ENCODE measurements around the gene MED13L.

Gene MED13L

DNA sequence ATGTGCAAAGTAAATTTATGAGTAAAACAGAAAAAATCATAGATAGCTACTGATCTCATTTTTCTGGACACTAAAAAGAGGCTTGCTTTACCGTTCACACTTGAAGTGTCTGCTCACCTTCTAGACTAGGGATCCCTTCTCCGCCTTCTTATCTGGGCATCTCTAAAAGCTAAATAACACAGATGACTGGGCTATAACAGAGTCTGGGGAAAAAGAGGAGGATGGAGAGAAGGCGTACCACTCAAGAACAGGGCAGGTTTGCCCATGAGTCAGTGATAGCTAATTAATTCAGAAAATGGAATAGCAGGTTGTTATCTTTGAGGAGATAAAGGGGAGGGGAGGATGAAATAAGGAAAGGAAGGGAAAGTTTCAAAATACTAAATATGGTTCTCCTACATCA lies 185.3 kb downstream of the MED13L start:
- DNase-seq (ENCODE audit: low read depth in 3 of 3) = no peak

- DNase-seq (ENCODE audit: low read depth in 3 of 3) = no peak
These were observed 185.9 kb downstream of the MED13L start for GRCh38 chr12:116091579-116091978.

DNA sequence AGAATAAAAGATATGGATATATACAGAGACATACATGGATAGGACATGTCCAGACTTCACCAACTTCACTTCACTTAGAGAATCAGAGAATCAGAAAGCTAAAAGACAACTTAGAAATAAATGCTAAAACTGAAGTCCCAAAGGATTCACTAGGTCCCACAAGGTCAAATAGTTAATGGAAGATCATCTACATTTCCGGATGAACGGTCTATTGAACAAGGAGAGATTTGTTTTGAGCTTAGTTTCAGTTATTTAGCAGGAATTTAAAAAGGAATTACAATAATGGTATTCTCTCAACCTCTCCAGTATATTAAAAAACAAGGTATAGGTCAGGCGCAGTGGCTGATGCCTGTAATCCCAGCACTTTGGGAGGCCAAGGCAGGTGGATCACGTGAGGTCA lies 187.0 kb downstream of the MED13L start:
- no peak for DNase-seq (ENCODE audit: low read depth in 3 of 3)

DNA sequence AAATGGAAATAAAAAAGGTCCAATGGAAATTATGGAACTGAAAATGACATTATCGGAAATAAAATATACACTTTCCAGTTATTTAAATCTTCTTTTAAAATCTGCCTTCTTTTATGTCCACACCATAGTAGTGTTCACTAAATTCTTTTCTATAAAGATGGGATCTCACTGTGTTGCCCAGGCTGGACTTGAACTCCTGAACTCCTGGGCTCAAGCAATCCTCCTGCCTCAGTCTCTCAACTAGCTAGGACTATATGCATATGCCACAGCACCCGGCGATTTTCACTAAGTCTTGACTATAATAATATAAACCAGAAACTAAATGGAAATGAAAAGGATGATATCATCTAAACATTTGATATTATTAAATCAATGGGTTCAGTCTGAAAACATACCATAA lies 188.4 kb downstream of the MED13L start:
- DNase-seq (ENCODE audit: low read depth in 3 of 3) = no peak

DNA sequence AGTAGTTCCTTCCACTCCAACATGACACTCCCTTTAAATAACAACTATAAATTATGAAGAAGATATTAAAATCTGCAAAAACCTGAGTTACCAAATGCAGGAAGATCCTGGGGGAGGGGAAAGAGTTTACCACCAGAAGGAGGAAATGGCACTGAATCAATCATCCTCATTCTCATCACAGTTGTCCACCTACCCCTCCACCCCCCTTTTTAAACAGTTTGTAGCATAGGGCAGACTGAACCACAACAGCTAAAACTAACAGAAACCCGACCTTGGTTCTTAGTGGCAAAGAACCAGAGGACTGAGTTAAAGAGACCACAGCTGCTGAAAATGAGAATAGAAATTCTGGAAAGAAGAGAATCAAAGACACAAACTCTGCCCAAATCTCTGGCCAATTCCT lies 189.5 kb downstream of the MED13L start:
- no peak for DNase-seq (ENCODE audit: low read depth in 3 of 3)

DNA sequence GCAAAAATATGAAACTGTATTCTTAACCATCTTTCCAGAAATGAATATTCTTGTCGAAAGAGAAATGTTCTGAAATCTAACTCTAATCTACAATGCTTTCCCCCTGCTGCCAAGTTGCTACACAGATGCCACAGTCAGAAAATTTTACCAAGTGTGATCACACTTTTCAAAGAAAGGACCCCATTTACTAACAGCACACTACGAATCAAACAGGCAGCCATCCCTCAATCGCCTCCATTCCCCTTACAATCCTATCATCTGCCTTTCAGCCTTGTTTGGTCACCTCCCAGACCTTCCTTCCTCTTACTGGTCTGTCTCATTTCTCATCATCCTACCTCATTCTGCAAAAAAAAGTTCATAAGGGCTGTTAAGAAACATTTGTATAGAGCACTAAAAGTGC lies 190.1 kb downstream of the MED13L start:
- DNase-seq (ENCODE audit: low read depth in 3 of 3) = no peak

DNA sequence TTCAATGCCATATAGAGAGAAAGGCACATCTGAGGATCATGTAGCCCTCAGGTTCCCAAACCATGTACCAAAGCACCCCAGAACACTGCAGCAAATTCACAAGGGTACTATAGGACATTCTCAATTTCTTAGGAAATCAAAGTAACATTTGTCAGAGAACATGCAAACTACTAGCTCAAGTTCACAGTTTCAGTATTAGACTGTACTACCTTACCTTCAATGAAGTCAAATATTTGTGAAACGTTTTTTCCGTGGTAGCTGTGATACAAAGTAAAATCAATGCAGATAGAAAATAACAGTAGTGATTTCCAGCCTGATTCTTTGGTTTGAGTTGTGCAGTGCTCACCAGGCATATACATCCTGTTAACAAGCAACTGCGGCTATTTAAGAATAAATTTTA lies 197.1 kb downstream of the MED13L start:
- DNase-seq (ENCODE audit: low read depth in 3 of 3) = no peak

GRCh38 chr12:116078396-116078795 lies 199.1 kb downstream of the MED13L start:
- no peak for DNase-seq (ENCODE audit: low read depth in 3 of 3)

GRCh38 chr12:116077431-116077830 lies 200.1 kb downstream of the MED13L start:
- no peak for DNase-seq (ENCODE audit: low read depth in 3 of 3)

DNA sequence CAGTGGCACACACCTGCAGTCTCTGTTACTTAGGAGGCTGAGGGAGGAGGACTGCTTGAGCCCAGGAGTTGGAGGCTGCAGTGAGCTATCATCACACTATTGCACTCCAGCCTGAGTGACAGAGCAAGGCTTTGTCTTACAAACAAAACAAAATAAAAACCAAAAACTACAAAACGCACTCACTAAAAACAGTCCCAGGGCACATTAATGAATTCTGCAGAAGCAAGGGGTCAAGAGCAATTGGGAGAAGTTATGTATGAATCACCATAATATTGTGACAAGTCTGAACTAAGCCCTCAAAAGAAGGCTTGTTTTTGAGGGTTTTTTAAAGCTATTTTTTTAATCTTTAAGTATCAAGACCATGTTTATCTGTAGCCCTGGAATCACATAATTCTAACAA lies 201.1 kb downstream of the MED13L start:
- DNase-seq (ENCODE audit: low read depth in 3 of 3) = no peak

DNA sequence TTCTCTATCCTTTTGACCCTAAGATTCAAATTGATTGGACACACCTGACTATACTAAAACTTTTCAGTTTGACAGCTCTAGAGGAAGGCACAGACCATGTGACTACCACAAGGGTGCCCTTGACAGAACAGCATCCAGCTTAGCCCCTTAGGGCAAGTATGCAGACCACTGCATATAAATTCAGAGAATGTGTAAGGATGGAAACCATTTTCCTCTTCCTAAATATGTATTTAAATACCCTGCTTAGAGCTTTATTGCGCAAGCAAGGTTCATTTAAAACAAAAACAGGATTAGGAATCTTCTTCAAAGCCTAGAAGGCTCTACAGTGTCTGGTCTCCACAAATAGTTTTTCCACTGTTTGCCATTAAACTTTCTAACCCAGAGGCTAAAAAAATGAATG lies 202.8 kb downstream of the MED13L start:
- DNase-seq (ENCODE audit: low read depth in 3 of 3) = no peak

DNA sequence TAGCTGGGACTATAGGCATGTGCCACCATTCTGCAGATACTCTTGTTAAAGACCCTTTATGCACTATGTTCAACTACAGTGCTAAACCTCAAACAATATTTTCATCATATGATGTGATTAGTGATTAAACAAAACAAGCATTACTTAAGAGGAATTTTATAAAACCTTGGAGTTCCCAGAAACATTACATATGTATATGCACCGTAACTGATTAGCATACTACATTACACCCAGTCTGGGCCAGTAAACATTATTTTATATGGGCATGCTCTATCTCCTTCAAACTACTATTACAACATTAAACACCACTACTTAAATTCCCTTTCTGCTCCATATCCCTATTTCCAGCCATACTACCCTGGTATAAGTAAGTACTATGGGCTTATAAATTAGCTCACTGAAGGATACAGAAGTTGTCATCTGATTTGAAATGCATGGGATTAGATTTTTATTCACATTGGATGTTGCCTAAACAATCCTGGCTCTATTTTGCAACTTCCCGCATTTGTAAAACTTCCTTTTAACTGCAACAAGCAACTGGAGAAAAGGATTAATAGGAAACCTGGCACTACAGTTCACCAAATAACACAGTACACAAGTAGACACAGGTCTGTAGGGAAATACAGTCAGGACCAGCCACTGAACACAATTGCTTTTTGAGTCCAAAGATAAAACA lies 205.8 kb downstream of the MED13L start:
- DNase-seq (ENCODE audit: low read depth in 3 of 3) = no peak

DNA sequence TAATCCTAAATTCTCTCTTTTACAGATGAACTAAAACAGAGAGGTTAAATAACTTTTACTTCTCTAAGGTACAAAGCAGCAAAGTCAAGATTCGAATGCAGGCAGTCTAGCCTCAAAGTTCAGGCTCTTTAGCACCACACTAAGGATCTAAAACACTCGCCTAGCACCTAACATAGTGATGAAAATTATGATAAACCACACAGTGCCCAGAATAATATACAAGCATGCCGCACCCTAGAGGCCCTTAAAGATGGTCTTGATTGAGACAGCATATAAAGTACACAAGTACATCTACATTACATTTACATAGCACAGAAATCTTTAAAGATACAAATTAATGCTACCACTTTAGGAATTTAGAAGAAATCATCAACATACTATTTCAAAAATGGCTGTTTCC lies 207.0 kb downstream of the MED13L start:
- DNase-seq (ENCODE audit: low read depth in 3 of 3) = no peak

- DNase-seq (ENCODE audit: low read depth in 3 of 3) = no peak
These were observed 207.6 kb downstream of the MED13L start for GRCh38 chr12:116069943-116070342.

DNA sequence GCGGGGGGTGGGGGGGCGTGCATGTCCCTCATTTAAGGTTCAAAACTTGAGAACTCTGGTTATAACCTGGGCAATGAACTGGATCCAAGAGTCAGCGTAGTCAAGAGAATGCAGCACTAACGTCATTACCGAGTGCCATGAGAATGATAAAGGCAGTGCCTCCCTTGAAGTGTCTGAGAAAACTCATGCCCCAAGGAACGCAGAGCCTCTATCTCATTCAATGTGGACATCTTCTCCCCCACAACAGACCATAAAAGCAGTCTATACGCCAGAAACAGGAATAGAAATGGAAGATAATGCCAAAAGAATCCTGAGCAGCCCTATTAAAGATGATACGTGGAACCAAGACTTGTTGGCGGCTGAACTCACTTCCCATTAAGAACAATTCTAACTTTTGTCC lies 208.6 kb downstream of the MED13L start:
- DNase-seq (ENCODE audit: low read depth in 3 of 3) = no peak

- no peak for DNase-seq (ENCODE audit: low read depth in 3 of 3)
These were observed 209.1 kb downstream of the MED13L start for GRCh38 chr12:116068371-116068770.

DNA sequence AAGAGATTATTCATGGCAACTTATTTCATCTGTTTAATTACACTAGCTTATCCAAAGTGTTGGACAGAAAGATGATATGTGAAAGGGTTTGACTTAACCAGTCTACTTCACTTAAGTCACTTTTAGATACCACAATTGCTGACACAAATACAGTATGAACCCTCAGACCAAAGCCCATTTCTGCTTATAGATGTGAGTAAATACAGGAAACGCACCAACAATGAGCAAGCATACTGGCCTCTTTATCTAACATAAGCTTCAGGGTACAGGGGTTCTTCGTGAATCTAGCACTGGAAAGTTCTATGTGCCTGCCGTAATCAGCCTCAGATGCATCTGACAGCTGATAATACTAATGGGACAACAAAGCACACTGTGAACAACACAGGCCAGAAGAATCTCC lies 209.6 kb downstream of the MED13L start:
- DNase-seq (ENCODE audit: low read depth in 3 of 3) = no peak

DNA sequence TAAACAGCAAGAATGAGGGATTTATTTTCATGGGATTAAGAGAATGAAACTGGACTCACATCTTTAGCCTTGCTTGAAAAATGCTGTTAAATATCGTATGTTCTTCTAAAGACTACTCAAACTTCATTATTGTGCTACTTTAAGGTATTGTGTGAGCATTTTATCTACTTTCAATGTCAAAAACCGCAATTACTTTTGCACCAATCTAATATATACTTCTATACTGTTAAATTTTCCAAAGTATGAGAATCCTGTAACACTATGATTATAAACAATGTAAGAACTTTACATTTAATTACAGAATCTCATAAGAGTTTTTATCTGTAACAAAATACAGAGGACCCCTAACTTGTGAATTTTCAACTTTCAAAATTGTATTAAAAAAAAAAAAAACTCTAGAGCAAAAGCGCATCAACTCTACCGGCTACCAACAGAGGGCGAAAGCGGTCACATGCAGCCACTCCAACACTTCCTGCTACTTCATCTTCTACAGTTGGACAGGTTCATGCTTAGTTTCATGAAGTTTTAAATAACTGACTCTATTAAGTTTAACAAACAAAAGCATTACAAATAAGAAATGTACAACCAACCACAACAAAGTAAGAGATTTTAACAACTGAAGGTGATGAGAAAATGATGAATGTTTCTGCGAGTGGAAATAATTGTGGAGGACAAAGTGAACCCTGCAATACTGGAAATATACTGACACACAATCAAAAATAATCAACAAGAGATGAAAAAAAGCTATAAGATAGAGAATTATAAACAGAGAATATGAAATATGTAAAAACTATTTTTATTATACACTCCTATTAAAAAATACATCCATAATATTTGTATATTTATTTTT lies 210.9 kb downstream of the MED13L start:
- DNase-seq (ENCODE audit: low read depth in 3 of 3) = peak in 2 of 3 donors; percentile 20 to 45

GRCh38 chr12:116065606-116066005 lies 211.9 kb downstream of the MED13L start:
- DNase-seq (ENCODE audit: low read depth in 3 of 3) = no peak

DNA sequence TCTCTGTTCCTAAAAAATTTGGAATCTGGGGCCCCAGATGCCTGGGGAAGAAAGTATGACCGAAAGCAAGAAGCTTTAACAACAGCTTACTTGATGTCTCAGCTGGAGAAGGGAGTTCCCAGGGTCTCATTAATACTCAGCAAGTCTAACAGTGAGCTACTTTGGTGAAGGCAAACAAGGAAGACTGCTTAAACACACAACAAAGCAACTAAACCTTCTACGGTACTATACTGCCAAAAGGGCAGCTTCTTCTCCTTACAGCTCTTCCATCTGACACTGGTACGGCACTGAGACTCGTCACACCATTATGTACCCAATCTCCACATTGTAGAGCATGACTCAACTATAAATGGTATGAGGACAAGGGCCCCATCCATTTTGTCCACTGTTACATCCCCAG lies 213.0 kb downstream of the MED13L start:
- DNase-seq (ENCODE audit: low read depth in 3 of 3) = no peak

GRCh38 chr12:116062698-116063097 lies 214.8 kb downstream of the MED13L start:
- no peak for DNase-seq (ENCODE audit: low read depth in 3 of 3)

DNA sequence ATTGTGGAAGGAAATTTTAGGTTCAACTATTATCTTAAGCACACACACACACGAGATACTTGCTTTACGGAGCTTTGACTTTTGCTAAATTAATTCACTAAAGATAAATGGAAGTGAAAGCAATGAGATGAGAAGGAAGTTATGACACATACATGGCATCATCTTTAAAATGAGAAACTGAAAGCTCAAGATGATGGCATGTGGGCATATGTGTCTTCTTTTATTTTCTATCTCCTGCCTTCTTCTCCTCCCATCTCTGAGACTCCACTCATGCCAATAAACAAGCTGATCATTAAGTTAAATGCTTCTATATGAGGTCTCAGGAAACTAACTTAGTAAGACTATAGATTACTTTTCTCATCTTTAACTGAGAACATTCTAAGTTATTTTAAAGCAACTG lies 216.7 kb downstream of the MED13L start:
- no peak for DNase-seq (ENCODE audit: low read depth in 3 of 3)

GRCh38 chr12:116059904-116060303 lies 217.6 kb downstream of the MED13L start:
- DNase-seq (ENCODE audit: low read depth in 3 of 3) = no peak
